Measurements from ENCODE around the gene BMAL1.
A peak's percentile ranks its signal among the peaks of the same experiment; 100 is the strongest.

BMAL1 gene

DNA sequence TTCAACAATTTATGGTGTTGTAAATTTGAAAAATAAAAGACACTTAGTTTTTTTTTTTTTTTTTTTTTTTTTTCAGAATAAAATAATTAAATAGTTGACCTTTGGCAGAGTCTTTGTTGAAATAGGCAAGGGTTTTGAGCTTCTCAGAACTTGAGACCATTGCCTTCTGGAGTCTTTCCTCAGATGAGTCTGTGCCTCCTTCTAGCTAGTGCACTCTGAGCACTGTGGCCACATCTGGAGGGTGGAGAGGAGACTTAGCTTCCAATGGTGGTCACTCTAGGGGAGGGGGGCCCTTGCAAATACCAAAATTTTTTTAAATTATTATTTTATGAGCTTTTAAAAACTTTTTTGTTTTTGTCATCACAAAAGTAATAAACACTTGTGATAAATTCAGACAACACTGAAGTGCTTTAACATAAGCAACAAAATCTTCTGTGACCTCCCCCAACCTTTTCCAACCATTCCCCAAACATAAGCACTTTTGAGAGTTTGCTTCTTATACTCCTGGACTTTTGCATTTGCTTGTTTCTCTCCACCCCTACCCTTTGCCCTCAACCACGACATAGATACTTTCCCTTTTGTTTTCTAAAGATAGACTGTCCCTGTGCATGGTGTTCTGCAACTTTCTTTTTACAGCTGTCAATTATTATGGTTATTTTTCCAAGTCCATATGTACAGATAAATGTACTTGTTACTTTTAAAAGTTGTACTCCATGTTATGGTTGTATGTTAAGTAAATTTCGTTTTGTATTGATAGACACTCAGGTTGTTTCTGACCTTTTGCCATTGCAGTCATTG, 41.1 kb downstream of the BMAL1 start:
- DNase-seq: no peak

GRCh38 chr11:13320688-13321087, 43.1 kb downstream of the BMAL1 start:
- DNase-seq: no peak

DNA sequence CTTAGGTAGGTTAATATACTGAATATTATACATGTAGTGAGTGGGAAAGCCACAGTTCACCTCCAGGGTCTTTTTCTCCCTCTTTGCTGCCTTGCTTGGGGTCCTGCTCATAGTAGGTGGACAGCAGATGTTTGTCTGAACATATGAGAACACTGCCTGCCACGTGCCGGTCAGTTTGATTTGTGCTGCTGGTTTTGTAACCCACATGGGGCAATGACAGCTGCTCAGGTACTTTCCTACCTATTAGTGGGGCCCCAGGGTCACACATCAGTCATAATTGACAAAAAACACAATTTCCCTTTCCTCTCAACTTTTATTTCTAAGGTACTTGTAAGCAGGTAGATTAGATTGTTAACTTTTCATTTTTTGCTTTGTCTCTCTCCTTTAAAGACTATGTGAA, 43.8 kb downstream of the BMAL1 start:
- no peak for DNase-seq

- no peak for DNase-seq
These were observed 46.6 kb downstream of the BMAL1 start for GRCh38 chr11:13324141-13324540.

DNA sequence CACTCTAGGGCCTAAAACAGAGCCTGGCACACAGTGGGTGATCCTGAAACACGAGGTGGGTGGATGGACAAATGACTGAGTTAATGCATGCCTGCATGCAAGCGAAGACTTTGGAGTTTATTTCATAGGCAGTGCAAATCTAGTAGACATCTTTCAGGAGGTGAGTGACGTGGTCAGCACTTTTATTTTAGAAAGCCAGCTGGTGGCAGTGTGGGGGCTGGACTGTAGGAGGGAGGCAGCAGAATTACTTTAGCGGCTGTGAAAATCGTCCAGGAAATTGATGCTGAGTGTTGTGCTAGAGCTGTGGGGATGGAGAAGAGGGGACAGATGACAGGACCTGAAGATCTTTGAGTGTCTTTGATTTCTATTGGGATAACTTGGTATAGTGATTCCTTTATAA, 47.1 kb downstream of the BMAL1 start:
- DNase-seq: no peak

DNA sequence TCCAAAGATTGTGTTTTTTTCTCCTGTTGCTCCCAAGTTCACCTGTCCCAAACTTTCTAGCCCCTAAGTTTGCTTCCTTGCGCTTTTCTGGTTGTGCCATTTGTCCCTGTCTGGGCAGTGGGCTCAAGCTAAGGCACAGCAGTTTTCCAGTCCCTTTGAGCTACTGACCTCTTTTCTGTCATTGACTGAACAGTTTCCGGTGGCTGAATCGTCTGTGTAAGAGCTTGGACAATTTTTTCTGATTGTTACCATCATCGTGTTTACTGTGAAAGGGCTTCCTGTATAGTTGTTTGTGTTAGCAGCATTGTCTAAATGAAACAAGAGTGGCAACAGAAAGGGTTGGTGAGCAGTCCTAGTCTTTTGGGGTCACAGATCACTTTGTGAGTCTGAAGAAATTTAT, 49.8 kb downstream of the BMAL1 start:
- no peak for DNase-seq

DNA sequence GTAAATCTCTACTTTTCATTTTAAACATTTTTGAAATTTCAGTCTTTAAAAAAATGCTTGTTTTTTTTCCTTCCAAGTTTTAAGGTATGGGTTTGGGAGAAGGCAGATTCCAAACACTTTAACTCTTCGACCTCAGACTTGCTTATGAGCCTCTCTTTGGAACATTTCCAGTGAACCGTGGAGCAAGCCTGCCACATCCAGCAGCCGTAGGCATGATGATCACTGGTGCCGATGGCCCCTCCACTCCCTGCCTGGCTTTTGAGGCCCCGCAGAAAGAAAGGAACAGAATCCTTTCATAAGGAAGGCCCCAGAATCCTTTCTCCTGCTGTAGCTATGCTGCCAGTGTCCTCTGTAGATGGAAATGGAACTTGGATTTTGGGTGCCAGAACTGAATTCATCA, 50.7 kb downstream of the BMAL1 start:
- DNase-seq: no peak

- no peak for DNase-seq
These were observed 52.2 kb downstream of the BMAL1 start for GRCh38 chr11:13329670-13330356.

- DNase-seq: no peak
These were observed 54.5 kb downstream of the BMAL1 start for GRCh38 chr11:13332124-13332523.

GRCh38 chr11:13333456-13333957, 55.9 kb downstream of the BMAL1 start:
- DNase-seq: no peak

DNA sequence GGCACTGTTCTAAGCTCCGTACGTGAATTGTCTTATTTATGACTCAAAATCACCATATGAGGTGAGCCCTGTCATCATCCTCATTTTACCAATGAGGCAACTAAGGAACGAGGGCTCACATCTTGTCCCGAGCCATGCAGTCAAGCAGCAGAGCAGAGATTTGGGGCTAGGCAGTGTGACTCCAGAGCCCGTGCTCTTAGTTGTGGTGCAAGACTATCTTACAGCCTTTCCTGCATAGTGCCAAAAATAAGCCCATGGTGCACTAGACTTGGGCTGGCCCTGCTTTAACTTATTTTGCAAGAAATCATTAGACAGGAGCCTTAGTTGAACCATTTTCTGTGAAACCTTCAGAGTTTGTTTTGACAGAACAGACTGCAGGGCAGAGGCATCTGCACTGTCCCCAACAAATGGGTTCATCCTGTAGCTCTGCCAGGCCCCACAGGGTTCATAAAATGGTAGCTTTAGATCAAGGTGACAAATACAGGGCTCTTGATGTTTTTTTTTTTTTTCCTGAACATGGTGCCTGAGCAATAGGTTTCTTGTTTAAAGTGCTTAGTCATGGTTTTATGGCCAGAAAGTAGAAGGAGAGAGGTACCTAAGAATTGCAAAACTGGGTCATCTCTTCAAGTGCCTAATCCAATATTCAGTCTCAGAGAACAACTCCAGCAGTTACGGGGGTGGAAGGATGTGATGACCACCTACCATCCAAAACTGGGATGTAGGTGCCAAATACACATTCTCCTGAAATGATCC, 56.6 kb downstream of the BMAL1 start:
- DNase-seq: no peak

GRCh38 chr11:13335319-13335718, 57.7 kb downstream of the BMAL1 start:
- DNase-seq: peak; percentile 80

- no peak for DNase-seq
These were observed 58.8 kb downstream of the BMAL1 start for GRCh38 chr11:13336246-13336878.

GRCh38 chr11:13338019-13338426, 60.4 kb downstream of the BMAL1 start:
- peak; percentile 51 for DNase-seq

GRCh38 chr11:13338427-13339069, 61.0 kb downstream of the BMAL1 start:
- peak; percentile 29 for DNase-seq

DNA sequence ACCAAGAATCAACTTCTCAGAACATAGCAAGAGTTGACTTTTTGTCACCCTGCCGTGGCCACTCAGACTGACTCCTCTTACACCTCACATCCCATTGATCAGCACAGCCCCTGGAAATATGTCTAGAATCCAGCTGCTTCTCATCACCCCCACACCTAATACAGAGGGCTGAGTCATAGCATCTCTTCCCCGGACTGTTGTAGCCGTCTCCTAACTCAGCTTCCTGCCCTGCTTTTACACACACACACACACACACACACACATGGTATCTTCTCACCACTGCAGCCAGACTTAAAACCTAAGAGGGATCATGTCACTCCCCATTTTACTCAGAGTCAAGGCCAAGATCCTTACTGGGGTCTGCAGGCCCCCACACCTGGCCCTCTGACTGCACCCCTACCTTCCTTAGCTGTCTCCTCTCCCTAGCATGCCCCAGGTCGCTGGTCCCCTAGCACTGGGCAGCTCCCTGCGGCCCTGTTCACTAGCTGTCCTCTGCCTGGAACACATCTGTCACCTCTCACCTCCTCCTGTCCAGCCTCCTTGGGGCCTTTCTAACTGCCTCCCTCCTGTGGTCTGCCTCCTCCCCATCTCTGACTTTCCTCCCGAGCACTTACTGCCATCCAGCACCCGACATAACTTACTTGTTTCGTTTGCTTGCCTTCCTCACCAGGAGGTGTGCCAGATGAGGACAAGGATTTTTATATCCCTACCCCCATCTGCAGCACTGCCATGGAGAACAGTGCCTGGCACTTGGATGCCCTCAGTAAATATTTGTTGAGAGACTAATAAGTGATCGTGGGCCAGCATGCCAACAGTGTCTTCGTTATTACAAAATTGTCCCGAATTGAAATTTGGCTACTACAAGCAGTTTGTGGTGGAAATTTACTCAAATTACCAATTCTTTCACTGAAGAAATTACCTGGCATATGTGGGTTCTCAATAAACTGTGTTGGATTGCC, 61.9 kb downstream of the BMAL1 start:
- DNase-seq: peak; percentile 58

- no peak for DNase-seq
These were observed 63.4 kb downstream of the BMAL1 start for GRCh38 chr11:13341026-13341425.

DNA sequence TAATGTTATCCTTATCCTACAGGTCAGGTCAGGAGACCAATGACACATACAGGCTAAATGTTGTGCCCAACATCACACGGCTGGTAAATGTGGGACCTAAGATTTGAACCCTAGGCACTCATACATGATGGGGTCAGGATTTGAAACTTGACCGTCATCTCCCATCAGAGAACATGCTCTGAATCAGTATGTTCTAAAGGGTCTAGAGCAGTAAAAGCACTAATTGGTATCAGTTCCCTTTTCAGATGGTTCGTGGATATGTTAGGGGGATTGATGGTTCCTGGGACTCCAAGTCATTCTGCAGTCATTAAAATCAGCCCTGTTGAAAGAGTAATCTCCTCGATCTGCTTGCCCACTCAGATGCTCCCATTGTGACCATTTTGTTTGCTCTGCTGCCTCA, 65.5 kb downstream of the BMAL1 start:
- no peak for DNase-seq

DNA sequence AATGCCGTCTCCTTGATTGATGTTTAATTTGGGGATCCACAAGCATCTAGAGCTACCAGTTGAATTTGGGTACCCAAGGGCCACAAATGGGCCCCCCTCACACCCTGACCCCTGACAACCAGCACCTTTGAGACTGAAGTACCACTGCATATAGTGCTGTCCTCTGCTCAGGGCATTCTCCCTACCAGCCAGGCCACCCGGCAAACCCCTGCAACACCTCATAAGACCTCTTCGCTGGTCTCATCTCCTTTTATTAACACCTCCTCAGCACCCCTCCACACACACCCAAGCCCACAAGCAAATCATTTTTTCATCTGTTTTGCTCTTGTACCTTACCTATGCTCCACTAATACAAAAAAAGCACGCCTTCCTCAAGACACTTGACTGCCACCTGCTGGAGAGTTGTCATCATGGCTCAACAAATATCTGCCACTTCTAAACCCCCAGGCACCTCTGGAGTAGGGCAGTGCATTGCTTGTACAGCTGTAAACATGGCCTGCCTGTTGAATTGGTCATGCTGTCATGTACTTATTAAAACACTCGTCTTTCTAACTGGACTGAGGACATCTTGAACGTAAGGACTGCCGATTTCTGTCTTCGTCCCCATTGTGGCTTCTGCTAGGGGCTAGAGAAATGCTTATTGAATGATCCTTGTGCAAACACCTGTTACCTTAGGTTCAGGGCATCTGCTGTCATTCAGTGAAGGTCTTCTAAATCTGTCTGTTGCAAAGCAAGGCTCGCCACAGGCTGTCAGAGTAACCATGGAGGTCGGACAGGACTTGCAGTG, 66.5 kb downstream of the BMAL1 start:
- peak; percentile 72 for DNase-seq

DNA sequence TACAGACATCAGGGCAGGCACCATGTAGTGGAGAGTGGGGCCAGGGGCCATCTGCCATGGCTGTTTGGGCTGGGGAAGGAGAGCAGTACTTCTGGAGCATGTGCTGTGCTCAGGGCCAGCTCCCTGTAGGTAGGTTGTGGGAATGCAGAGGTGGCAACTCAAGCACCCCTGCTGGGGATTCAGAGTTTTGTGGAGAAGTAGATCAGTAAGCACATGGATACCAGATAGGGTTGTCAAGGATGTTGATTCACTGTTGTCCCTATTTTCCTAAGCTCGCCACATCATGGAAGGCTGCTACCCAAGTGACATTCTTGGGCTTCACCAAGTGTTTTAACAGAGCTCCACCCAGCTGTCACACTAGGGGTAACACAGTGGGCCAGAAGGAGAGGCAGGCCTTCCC, 67.2 kb downstream of the BMAL1 start:
- no peak for DNase-seq

DNA sequence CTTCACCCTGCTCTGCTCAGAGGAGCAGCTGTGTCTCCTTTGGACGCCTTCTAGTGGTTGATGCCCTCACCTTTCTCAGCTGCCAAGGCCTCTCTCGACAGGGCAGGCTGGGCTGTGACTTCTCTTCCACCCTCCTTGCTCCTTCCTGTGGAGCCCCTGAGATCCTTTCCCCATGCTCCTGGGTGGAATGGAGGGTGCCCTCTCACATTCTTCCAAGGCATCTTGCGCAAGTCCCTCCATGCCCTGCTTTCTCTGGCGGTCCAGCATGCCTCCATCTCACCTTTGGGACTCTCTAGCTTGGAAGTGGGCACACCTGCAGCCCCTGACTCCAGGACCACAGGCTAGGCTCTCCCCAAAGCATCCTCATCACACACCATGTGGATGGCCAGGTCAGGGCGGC, 68.9 kb downstream of the BMAL1 start:
- no peak for DNase-seq

Data from activated CD4-positive, alpha-beta T cell treated with anti-CD3 and anti-CD28 coated beads, Interleukin-2, amount 50 U/mL, for 16 hours (primary cell).